ENCODE data around the gene EPAS1.
A peak's percentile ranks its signal among the peaks of the same experiment; 100 is the strongest.

Gene EPAS1

GRCh38 chr2:46435796-46436360 is 138.7 kb downstream of the EPAS1 start:
- no peak overlapping the region for H3K4me3 ChIP-seq (replicated peaks; ENCODE audit: low read depth, low read length)
- TF ChIP-seq CTCF (IDR thresholded peaks at IDR 0.05; ENCODE audit: low read length, missing control alignments): no peak
- peak; percentile 54 for DNase-seq (ENCODE audit: low read depth)
